Calu3 (cell line): ENCODE measurements around the gene DMRT3. TPM values are rescaled to one million over a fixed set of nuclear protein-coding genes. Genes with fewer than 3 reads are reported as not detected.

ENCODE experiments used
- BruUV-seq: library from RNA; stranded (reverse); fragments of 400-500 nt; replicated peaks from 2 replicates; lab custom pipeline; 2021; lab: Mats Ljungman, UMichigan
- CTCF ChIA-PET: fragments of 300-600 bp; sonication (Branson Sonifier 250); formaldehyde crosslinking; loops from one replicate; lab custom pipeline; 2022; ENCODE audit warnings: antibody characterized with exemption; lab: Charles Lee
- DNase-seq: peaks from one replicate; pipeline ENCODE4 v3.0.0; 2022
- H3K27ac Mint-ChIP-seq: one replicate; pipeline ENCODE4 v1.8.0; 2022; ENCODE audit warnings: mixed read lengths; ENCODE audit not compliant: unreplicated experiment
- H3K27me3 Mint-ChIP-seq: one replicate; pipeline ENCODE4 v1.8.0; 2022; ENCODE audit warnings: mixed read lengths; ENCODE audit not compliant: unreplicated experiment
- H3K36me3 Mint-ChIP-seq: one replicate; pipeline ENCODE4 v1.8.0; 2022; ENCODE audit warnings: mild to moderate bottlenecking, moderate library complexity, mixed read lengths; ENCODE audit not compliant: insufficient read depth, unreplicated experiment
- H3K4me1 Mint-ChIP-seq: one replicate; pipeline ENCODE4 v1.8.0; 2022; ENCODE audit warnings: mild to moderate bottlenecking, low read depth, mixed read lengths; ENCODE audit not compliant: unreplicated experiment
- H3K4me3 Mint-ChIP-seq: one replicate; pipeline ENCODE4 v1.8.0; 2022; ENCODE audit warnings: mild to moderate bottlenecking, low read depth, moderate library complexity, mixed read lengths; ENCODE audit not compliant: unreplicated experiment
- H3K9me3 Mint-ChIP-seq: one replicate; pipeline ENCODE4 v1.8.0; 2022; ENCODE audit warnings: low read depth, mixed read lengths; ENCODE audit not compliant: unreplicated experiment
- CTCF ChIP-seq: fragments of 200-600 bp; IDR thresholded peaks from one replicate; pipeline ENCODE4 v1.8.0; 2022; ENCODE audit warnings: antibody characterized with exemption; ENCODE audit not compliant: unreplicated experiment
- intact Hi-C: fragments of 100-400 bp; cut with micrococcal nuclease; formaldehyde crosslinking; loops from one replicate; pipeline ENCODE4 v1.10.0; 2022; ENCODE audit not compliant: unreplicated experiment
- total RNA-seq: library from RNA; stranded (reverse); gene quantifications from 2 replicates; pipeline ENCODE4 v1.2.3, GENCODE V29; 2022

DMRT3 gene
- total RNA-seq, 1 experiment from 2014 or later: not detected

GRCh38 chr9:959914-960313 lies 16.5 kb upstream of the DMRT3 start:
- no peak for DNase-seq
- TF ChIP-seq CTCF: no peak
- H3K4me3 Mint-ChIP-seq: no peak overlapping the region
- H3K4me1 Mint-ChIP-seq: no peaks in the 10 kb centered on the region
- H3K27me3 Mint-ChIP-seq: peaks cover 34% of the 10 kb centered on the region
- H3K9me3 Mint-ChIP-seq: no peaks in the 10 kb centered on the region
- BruUV-seq: no TSS peak
- no peaks in the 10 kb centered on the region for H3K36me3 Mint-ChIP-seq
- intact Hi-C loops: no loop called here
- CTCF ChIA-PET: no interaction called here
- no peak overlapping the region for H3K27ac Mint-ChIP-seq

- no peak overlapping the region for H3K4me3 Mint-ChIP-seq
- CTCF ChIA-PET: no interaction called here
- H3K9me3 Mint-ChIP-seq: no peaks in the 10 kb centered on the region
- no peak for TF ChIP-seq CTCF
- H3K27ac Mint-ChIP-seq: no peak overlapping the region
- BruUV-seq: no TSS peak
- H3K36me3 Mint-ChIP-seq: no peaks in the 10 kb centered on the region
- peaks cover 34% of the 10 kb centered on the region for H3K27me3 Mint-ChIP-seq
- no peaks in the 10 kb centered on the region for H3K4me1 Mint-ChIP-seq
- intact Hi-C loops: no loop called here
- no peak for DNase-seq
Measured at GRCh38 chr9:962023-962422, 14.4 kb upstream of the DMRT3 start.

GRCh38 chr9:965497-965896 lies 11.0 kb upstream of the DMRT3 start:
- H3K27me3 Mint-ChIP-seq: peaks cover 28% of the 10 kb centered on the region
- no peak for DNase-seq
- no peak overlapping the region for H3K27ac Mint-ChIP-seq
- no peak overlapping the region for H3K4me3 Mint-ChIP-seq
- H3K9me3 Mint-ChIP-seq: no peaks in the 10 kb centered on the region
- no peaks in the 10 kb centered on the region for H3K4me1 Mint-ChIP-seq
- TF ChIP-seq CTCF: no peak
- BruUV-seq: no TSS peak
- CTCF ChIA-PET: no interaction called here
- intact Hi-C loops: no loop called here
- no peaks in the 10 kb centered on the region for H3K36me3 Mint-ChIP-seq

- Mint-ChIP-seq H3K27ac (no peak overlapping the region), H3K4me1 (no peaks in the 10 kb centered on the region), H3K4me3 (no peak overlapping the region), H3K36me3 (no peaks in the 10 kb centered on the region), H3K27me3 (peaks cover 15% of the 10 kb centered on the region), H3K9me3 (no peaks in the 10 kb centered on the region)
- CTCF ChIA-PET: interaction anchor here (1.1 kb wide), 1 partner anchor 19 kb away, joined by 4 read pairs; no protein-coding TSS in a partner anchor
- no peak for DNase-seq
- intact Hi-C loops: no loop called here
- TF ChIP-seq CTCF: no peak
- BruUV-seq: no TSS peak
Measured at GRCh38 chr9:966870-967269, 9.6 kb upstream of the DMRT3 start.
